ENCODE results near the gene LYZL1. TPM values are rescaled to one million over a fixed set of nuclear protein-coding genes. Genes with fewer than 3 reads are reported as not detected.
"Not testable (repeated sequence)": the region's sequence is repeated elsewhere in the genome, so short reads cannot be mapped to it uniquely, and the experiment has no call there.

Gene LYZL1
- total RNA-seq, 1 experiment from 2014 or later: not detected

DNA sequence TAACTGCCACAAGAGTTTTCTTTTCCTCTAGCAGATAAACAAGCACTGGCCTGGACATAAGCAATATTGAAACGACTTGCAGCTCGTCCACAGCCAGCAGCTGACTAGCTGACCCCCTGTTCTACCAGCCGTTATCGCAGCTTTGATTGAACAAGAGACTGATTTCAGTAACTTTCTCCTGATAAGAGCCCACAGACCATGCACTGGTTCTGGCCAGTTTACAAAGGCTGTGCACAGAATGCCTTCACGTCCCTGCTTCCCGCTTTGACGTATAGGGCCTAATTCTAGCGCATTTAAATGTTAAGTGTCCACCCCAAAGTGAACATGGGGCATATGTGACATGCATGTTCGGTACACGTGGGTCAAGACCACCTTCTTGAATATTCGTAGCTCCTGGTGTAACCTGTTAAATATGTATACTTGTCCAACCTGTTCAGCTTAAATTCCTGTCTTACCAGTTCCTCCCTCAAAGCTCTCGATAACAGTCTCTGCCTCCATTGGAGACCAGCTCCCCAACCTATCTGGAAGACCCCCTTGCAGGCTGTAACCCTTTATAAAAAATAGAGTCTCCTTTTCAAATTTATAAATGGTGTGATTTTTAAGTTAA is 69.2 kb downstream of the LYZL1 start:
- WGBS (ENCODE audit: extremely low coverage, insufficient read length, low lambda C conversion rate): no CpG with 5 or more reads among the region's 12 CpGs
- H4K91ac ChIP-seq (ENCODE audit: insufficient read length, low read depth, low read length): no peak overlapping the region
- H3K4me1 ChIP-seq (ENCODE audit: insufficient read depth, low read length): no peaks in the 10 kb centered on the region
- TF ChIP-seq, protein P1, sequence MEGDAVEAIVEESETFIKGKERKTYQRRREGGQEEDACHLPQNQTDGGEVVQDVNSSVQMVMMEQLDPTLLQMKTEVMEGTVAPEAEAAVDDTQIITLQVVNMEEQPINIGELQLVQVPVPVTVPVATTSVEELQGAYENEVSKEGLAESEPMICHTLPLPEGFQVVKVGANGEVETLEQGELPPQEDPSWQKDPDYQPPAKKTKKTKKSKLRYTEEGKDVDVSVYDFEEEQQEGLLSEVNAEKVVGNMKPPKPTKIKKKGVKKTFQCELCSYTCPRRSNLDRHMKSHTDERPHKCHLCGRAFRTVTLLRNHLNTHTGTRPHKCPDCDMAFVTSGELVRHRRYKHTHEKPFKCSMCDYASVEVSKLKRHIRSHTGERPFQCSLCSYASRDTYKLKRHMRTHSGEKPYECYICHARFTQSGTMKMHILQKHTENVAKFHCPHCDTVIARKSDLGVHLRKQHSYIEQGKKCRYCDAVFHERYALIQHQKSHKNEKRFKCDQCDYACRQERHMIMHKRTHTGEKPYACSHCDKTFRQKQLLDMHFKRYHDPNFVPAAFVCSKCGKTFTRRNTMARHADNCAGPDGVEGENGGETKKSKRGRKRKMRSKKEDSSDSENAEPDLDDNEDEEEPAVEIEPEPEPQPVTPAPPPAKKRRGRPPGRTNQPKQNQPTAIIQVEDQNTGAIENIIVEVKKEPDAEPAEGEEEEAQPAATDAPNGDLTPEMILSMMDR (conservative IDR thresholded peaks at IDR 0.05): no peak
- no peak overlapping the region for H2BK15ac ChIP-seq (ENCODE audit: low read depth, low read length)
- H3K4me2 ChIP-seq (ENCODE audit: insufficient read depth, insufficient read length, low read length): no peak overlapping the region
- no peak overlapping the region for H3K56ac ChIP-seq (ENCODE audit: insufficient read length, low read depth, low read length)
- H3K79me1 ChIP-seq (ENCODE audit: insufficient read depth, low read depth, low read length, poor library complexity, severe bottlenecking): no peaks in the 10 kb centered on the region
- H3T11ph ChIP-seq (ENCODE audit: low read length): no peak overlapping the region
- H2BK20ac ChIP-seq (ENCODE audit: low read depth, low read length, poor library complexity, severe bottlenecking): no peak overlapping the region
- H2BK12ac ChIP-seq (ENCODE audit: insufficient read length, low read depth, low read length): no peak overlapping the region
- H3K14ac ChIP-seq (ENCODE audit: insufficient read depth, low read length): no peak overlapping the region
- H3K27ac ChIP-seq (ENCODE audit: insufficient read length, low read depth, low read length): no peak overlapping the region
- no peak overlapping the region for H3K9ac ChIP-seq (ENCODE audit: extremely low read depth, insufficient read length, low read length)
- H3K9me3 ChIP-seq (ENCODE audit: control insufficient read depth, low read depth, low read length): no peaks in the 10 kb centered on the region
- Mint-ChIP-seq H3K36me3 (ENCODE audit: insufficient read depth in 1 of 3, low read depth in 3 of 3) (no peaks in the 10 kb centered on the region; a peak in 1 of 7 replicates), H3K4me3 (no peak overlapping the region), H3K27me3 (ENCODE audit: low read depth) (no peaks in the 10 kb centered on the region), H3K4me1 (peaks cover 0 to 2% of the 10 kb centered on the region in 2 experiments; a peak in 2 of 4 replicates), H3K27ac (no peak overlapping the region), H3K9me3 (no peaks in the 10 kb centered on the region)
- no peak overlapping the region for H4K5ac ChIP-seq (ENCODE audit: insufficient read length, low read depth, low read length)
- no peak overlapping the region for H3K18ac ChIP-seq (ENCODE audit: insufficient read length, low read depth, low read length)
- H2AFZ ChIP-seq (ENCODE audit: low read length): no peak overlapping the region
- H3K23ac ChIP-seq (ENCODE audit: insufficient read length, low read depth, low read length): no peak overlapping the region
- H4K8ac ChIP-seq (replicated peaks; ENCODE audit: insufficient read length, low read depth, low read length): no peak overlapping the region
- no peaks in the 10 kb centered on the region for H3K79me2 ChIP-seq (ENCODE audit: insufficient read depth, low read length)
- no peak overlapping the region for H2BK120ac ChIP-seq (ENCODE audit: low read depth, low read length, poor library complexity, severe bottlenecking)
- DNase-seq: no peak
- H2AK5ac ChIP-seq (ENCODE audit: insufficient read length, low read length): no peak overlapping the region
- no peak overlapping the region for H3K4ac ChIP-seq (ENCODE audit: low read depth, low read length)
- H3K23me2 ChIP-seq (ENCODE audit: insufficient read length, low read depth, low read length, poor library complexity, severe bottlenecking): no peaks in the 10 kb centered on the region
- no peaks in the 10 kb centered on the region for H3K27me3 ChIP-seq (ENCODE audit: insufficient read depth, low read length)
- H4K20me1 ChIP-seq (ENCODE audit: control insufficient read depth, insufficient read depth, insufficient read length): no peaks in the 10 kb centered on the region
- H2BK5ac ChIP-seq (ENCODE audit: insufficient read length, low read length): no peak overlapping the region

DNA sequence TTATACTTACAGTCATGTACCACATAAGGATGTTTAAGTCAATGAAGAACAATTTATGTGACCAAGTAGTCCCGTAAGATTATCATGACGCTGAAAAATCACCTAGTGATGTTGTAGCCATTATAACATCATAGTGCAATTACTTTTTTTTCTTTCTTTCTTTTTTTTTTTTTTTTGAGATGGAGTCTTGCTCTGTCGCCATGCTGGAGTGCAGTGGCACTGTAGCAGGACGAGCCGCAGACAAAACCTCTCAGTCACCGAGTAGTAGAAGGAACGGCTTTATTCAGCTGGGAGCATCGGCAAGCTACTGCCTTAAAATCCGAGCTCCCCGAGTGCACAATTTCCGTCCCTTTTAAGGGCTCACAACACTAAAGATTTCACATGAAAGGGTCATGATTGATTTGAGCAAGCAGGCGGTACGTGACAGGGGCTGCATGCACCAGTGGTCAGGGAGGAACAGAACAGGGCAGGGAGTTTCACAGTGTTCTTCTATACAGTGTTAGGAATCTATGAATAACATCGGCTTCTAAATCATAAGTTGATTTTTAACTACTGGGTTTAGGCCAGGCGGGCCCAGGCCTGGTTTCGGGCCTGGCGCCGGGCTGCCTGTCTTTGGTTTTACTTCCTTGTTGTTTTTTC is 71.5 kb downstream of the LYZL1 start:
- not testable (repeated sequence) for H2AFZ ChIP-seq (ENCODE audit: low read length); H4K20me1 ChIP-seq (ENCODE audit: control insufficient read depth, insufficient read depth, insufficient read length); H4K5ac ChIP-seq (ENCODE audit: insufficient read length, low read depth, low read length); H3K23ac ChIP-seq (ENCODE audit: insufficient read length, low read depth, low read length); H3K9me3 Mint-ChIP-seq; H3K56ac ChIP-seq (ENCODE audit: insufficient read length, low read depth, low read length); H2BK20ac ChIP-seq (ENCODE audit: low read depth, low read length, poor library complexity, severe bottlenecking); H3K27me3 ChIP-seq (ENCODE audit: insufficient read depth, low read length); H2BK15ac ChIP-seq (ENCODE audit: low read depth, low read length); H3K23me2 ChIP-seq (ENCODE audit: insufficient read length, low read depth, low read length, poor library complexity, severe bottlenecking); H3K4me1 Mint-ChIP-seq; H3T11ph ChIP-seq (ENCODE audit: low read length); H2BK120ac ChIP-seq (ENCODE audit: low read depth, low read length, poor library complexity, severe bottlenecking); H3K79me2 ChIP-seq (ENCODE audit: insufficient read depth, low read length); H3K36me3 Mint-ChIP-seq (ENCODE audit: insufficient read depth in 1 of 3, low read depth in 3 of 3); DNase-seq; H3K4me2 ChIP-seq (ENCODE audit: insufficient read depth, insufficient read length, low read length); H2AK5ac ChIP-seq (ENCODE audit: insufficient read length, low read length); H3K14ac ChIP-seq (ENCODE audit: insufficient read depth, low read length); H2BK5ac ChIP-seq (ENCODE audit: insufficient read length, low read length); H3K79me1 ChIP-seq (ENCODE audit: insufficient read depth, low read depth, low read length, poor library complexity, severe bottlenecking); H3K4ac ChIP-seq (ENCODE audit: low read depth, low read length); H3K9me3 ChIP-seq (ENCODE audit: control insufficient read depth, low read depth, low read length); H3K27ac Mint-ChIP-seq; H3K4me1 ChIP-seq (ENCODE audit: insufficient read depth, low read length); H4K8ac ChIP-seq (replicated peaks; ENCODE audit: insufficient read length, low read depth, low read length); H2BK12ac ChIP-seq (ENCODE audit: insufficient read length, low read depth, low read length); H3K4me3 Mint-ChIP-seq; H3K18ac ChIP-seq (ENCODE audit: insufficient read length, low read depth, low read length); H3K27ac ChIP-seq (ENCODE audit: insufficient read length, low read depth, low read length); H3K9ac ChIP-seq (ENCODE audit: extremely low read depth, insufficient read length, low read length); H4K91ac ChIP-seq (ENCODE audit: insufficient read length, low read depth, low read length); H3K27me3 Mint-ChIP-seq (ENCODE audit: low read depth)
- WGBS (ENCODE audit: extremely low coverage, insufficient read length, low lambda C conversion rate): no CpG with 5 or more reads among the region's 18 CpGs

Measured in H9 (cell line).